ENCODE data around the gene FLVCR2.
A peak's percentile ranks its signal among the peaks of the same experiment; 100 is the strongest.

FLVCR2 gene, protein sequence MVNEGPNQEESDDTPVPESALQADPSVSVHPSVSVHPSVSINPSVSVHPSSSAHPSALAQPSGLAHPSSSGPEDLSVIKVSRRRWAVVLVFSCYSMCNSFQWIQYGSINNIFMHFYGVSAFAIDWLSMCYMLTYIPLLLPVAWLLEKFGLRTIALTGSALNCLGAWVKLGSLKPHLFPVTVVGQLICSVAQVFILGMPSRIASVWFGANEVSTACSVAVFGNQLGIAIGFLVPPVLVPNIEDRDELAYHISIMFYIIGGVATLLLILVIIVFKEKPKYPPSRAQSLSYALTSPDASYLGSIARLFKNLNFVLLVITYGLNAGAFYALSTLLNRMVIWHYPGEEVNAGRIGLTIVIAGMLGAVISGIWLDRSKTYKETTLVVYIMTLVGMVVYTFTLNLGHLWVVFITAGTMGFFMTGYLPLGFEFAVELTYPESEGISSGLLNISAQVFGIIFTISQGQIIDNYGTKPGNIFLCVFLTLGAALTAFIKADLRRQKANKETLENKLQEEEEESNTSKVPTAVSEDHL

DNA sequence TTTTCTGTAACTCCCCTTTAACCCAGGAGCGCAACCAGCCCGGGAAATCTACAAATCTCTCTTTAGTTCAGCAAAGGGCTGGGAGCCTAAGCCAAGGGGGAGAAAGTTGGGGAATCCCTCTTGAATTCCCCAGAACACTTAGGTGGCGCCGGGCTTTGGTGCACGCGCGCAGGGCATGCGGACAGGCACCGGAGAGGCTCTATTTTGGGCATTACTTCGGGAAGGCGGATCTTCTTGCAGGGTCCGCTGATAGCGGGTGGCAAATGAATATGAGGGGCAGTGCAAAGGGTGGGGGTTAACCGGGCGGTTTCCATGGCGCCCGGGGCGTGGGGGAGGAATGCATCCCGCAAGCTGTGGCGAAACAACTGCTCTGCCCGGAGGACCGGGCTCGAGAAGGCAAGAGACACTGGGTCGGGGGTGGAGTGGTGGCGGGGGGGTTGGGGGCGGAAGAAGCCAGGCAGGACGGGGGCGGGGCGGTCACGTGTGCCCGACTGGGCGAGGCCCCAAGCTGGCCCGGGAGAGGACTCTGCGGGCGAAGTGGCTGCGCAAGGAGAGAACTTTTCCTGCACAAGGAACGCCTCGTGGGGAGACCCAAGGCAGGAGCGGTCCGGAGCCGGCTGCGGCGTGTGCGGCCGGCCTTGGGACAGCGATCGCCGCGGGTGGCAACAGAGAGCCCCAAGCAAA, at the start of gene FLVCR2:
TSS of gene FLVCR2 (plus strand) at position 519 of the 684 bp plus-strand sequence. CDS start 353 bp downstream, outside the sequence.
- DNase-seq = peak; percentile 65
- in situ Hi-C loops (cut with HindIII; ENCODE audit: low pct_ligation_motif_present, low pct_unique_long_range_greater_than_20kb, low sequenced_read_pairs) = no loop called here

DNA sequence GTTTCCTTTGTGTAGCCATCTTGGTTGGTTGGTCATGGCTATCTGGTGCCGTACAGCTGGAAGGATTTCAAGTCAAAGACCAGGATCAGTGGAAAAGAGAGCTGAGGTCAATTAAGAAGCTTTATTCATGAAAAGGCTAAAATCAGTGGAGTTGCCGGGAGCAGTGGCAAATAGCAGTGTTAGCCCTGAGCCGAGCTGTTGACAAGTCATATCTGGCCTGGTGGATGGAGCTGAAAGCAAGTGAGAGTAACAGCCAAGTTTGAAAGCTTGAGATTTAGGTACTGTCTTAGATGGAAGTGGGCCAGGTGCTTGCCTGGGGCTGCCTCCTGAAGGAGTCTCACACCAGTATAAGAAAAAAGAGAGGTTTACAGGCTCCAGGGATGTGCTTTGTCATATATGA, 47.2 kb upstream of the FLVCR2 start:
- DNase-seq = no peak
- in situ Hi-C loops (cut with HindIII; ENCODE audit: low pct_ligation_motif_present, low pct_unique_long_range_greater_than_20kb, low sequenced_read_pairs) = no loop called here

DNA sequence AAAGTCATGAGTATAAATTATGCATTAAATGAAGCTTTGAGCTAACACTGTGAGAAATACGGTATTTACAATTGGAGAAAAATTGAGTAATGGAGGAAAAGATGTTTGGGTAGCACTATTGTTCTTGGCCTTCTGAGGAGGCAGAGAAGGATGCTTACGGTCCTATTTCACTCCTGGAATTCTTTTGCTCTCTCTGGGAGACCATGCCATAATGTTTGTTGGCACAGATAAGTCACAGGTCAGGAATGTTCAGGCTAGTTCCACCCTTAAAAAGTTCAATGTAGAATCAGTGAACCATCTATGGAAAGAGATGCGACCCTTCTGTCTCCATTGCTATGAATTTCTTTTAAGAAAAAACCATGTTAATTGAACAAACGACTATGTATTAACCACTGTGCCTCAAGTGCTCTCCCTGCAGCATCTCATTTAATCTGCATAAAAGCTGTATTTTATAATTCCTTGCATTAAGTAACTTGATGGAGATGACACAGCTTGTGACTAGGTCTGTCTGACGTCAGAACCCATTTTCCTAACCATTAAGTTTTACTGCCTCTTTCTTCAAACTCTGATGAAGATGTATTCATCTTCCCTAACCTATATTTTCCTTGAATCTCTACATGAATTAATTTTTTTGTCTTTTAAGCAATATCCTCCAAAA, 46.6 kb upstream of the FLVCR2 start:
- in situ Hi-C loops (cut with HindIII; ENCODE audit: low pct_ligation_motif_present, low pct_unique_long_range_greater_than_20kb, low sequenced_read_pairs) = no loop called here
- no peak for DNase-seq

DNA sequence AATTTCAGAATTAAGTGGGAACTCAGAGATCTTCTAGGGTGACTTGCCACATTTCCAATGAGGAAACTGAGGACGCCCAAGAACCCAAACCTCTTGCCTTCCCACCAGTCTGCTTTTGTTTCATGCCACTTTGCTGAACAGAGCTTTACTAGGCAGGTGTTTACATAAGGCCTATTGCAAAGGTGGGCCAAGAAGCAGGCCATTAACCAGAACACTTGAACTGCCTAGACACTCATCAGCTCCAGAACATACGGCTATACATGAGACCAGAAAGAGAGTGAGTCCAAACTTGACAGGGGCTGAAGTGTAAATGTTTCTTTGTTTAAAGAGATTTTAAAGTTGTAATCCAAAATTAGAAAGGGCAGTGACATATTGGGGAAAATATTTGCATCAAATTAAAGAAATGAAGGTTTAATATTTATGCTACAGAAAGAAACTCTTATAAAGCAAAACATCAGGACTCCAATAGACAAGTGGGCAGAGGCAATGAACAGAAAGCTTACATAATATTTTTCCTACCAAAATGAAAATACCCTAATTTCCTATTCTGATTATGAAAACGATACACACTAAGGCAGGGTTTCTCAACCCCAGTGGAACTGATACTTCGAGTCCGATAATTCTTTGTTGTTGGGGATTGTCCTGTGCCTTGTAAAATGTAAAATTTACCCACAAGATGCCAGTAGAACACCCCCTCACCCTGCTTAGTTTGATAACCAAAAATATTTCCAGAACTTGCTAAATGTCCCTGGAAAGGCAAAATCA, 44.4 kb upstream of the FLVCR2 start:
- in situ Hi-C loops (cut with HindIII; ENCODE audit: low pct_ligation_motif_present, low pct_unique_long_range_greater_than_20kb, low sequenced_read_pairs) = no loop called here

DNA sequence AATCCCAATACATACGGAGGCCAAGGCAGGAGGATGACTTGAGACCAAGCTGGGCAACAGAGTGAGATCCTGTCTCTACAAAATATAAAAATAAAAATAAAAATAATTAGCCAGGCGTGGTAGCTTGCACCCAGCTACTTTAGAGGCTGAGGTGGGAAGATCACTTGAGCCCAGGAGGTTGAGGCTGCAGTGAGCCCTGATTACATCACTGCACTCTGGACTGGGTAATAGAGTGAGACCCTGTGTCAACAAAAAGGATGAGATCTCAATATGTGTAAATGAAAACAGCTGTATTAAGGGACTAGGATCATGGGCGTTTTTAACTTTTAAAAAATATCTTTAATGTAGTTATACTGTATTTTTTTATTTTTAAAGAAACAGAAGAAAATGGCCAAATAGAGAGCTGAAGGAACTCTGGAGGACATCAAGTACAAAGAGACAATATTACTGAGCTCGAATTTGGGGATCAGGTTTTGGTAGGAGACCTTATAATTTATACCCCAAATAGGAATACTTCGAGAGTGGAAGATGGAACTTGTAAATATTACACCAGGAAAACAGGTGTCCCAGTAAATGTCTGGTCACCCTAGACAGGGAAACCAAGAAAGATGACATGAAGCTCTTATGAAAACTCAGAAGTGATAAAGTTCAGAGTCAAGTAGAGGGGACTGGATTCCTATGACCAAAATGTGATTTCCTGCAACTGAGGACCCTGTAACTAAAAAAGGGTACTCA, 43.1 kb upstream of the FLVCR2 start:
- DNase-seq = no peak
- in situ Hi-C loops (cut with HindIII; ENCODE audit: low pct_ligation_motif_present, low pct_unique_long_range_greater_than_20kb, low sequenced_read_pairs) = no loop called here

More for the DNA sequence above, 44.4 kb upstream of the FLVCR2 start:
- DNase-seq = no peak

DNA sequence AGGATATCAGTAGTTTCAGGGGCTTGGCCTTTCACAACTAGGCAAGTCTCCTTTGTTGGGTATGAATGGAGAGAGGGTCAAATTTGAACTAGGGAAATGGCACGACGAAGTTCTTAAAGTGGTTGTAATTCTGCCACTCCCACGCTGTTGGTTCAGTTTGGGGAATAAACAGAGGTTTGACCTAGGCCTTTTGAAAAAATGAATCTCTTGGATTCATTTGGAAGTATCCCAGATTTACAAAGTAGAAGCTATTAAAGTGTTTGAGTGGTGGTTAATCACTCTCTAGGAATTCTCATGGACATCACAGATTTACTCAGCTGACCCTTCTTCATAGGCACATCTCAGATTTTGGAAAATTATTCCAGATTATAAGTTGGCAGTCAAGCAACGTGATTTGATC, 41.3 kb upstream of the FLVCR2 start:
- in situ Hi-C loops (cut with HindIII; ENCODE audit: low pct_ligation_motif_present, low pct_unique_long_range_greater_than_20kb, low sequenced_read_pairs) = no loop called here
- DNase-seq = no peak

DNA sequence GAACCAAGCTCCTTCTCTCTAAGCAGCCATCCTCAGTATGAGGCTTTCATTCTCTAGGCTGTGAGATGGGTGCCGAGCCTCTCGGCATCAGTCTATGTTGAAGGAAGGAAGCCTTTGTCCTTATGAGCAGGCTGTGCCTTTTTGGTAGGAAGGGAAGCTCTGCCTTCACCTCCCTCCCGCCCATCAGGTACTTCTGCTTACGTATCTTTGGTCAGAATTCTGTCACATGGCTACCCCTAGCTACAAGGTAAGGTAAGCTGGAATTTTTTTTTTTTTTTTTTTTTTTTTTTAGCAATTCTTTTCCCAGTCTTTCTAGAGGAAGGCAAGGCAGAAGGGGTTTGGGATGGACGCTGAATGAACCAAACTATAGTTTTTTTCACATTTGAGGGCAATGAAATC, 39.3 kb upstream of the FLVCR2 start:
- in situ Hi-C loops (cut with HindIII; ENCODE audit: low pct_ligation_motif_present, low pct_unique_long_range_greater_than_20kb, low sequenced_read_pairs) = no loop called here
- DNase-seq = no peak

DNA sequence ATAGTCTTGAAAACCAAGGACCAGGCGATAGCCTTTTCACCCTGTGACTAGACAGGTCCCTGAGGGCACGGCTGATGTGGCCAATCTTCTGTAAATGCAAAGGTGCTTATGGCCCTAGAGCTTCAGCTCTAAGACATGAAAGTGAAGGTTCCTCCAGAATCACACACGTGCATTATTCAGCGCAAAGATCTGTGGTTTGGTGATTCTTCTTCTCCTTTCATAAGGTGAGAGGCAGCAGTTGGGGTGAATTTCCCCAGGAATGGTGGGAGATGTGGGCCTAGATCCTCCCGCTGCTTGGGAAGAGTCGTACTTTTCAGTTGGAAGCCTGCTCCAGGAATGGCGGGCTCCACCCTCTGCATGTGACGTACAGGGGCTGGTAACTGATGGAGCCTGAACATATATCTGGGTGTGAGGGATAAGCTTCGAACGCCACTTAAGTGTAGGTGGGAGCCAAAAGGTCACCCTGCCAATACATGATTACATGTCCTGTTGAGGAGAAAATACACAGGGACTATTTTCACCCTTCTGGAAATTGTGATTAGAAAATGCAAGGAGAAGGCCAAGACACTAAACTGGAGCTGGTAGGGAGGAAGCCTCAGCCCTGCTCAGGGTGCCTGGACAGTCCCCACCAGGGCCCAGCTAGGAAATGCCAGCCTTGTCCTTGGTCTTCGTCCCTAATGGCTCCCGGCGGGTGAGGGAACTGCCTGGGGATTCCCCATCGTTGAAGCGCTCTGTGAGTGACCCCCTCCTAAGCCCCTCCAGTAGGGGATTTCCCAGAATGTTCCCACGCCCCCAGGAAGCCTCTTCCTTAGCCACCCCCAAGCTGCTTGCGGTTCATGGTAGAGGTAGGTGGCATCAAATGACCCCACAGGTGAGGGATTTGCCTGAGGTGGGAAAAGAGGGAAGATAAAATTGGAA, 38.6 kb upstream of the FLVCR2 start:
- in situ Hi-C loops (cut with HindIII; ENCODE audit: low pct_ligation_motif_present, low pct_unique_long_range_greater_than_20kb, low sequenced_read_pairs) = no loop called here
- no peak for DNase-seq

DNA sequence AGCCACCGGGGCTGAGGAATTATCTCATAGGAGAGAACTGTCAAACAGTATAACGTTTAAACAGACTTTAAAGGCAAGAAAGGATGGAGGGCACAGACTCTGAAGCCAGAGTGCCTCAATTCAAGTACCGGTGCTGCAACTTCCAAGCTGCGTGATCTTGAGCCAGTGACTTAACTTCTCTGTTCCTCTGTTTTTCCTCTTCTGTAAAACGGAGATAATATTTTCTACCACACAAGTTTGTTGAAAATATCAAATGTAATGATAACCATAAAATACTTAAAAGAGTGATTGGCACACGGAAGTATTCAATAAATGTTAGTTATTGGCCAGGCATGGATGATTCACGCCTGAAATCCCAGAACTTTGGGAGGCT, 38.0 kb upstream of the FLVCR2 start:
- in situ Hi-C loops (cut with HindIII; ENCODE audit: low pct_ligation_motif_present, low pct_unique_long_range_greater_than_20kb, low sequenced_read_pairs) = no loop called here
- DNase-seq = no peak

DNA sequence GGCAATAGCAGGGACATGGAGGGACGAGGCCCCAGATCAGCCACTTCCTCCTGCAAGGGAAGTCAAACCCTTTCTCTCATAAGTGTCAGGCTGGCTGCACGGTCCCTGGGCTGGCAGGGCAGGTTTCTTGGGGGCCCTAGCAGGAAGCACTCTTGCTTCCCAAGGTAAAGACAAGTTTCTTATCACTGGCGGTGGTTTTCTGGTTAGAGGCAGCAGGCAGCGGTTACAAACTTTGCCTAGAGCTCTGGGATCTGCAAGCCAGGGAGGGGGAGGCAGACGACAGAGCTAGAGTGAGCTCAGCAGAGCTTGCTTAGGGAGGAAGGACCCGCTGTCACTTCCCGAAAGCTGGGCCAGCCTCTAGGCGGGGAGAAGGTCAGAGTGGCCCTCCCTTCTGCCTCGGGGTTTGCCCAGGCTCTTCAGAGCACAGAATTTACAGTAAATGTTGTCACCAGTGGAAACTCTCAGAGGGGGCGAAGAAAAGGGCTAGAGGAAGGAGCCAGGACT, 35.8 kb upstream of the FLVCR2 start:
- in situ Hi-C loops (cut with HindIII; ENCODE audit: low pct_ligation_motif_present, low pct_unique_long_range_greater_than_20kb, low sequenced_read_pairs) = no loop called here
- no peak for DNase-seq

DNA sequence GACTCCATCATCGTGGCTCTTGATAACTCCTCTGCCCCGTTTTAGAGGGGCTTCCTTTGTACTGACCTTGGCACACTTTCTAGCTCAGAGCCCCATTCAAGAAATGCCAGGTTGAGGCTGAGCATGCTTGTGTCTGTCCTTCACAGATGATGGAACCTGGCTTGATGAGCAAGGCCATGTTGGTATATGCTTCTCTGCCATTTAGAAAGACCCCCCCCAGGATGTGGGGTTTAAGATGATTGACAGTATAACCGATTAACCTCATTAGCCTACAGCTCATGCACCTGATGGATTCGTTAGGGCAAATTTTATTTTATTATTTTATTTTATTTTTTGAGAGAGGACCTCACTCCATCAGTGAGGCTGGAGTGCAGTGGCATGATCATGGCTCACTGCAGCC, 35.2 kb upstream of the FLVCR2 start:
- in situ Hi-C loops (cut with HindIII; ENCODE audit: low pct_ligation_motif_present, low pct_unique_long_range_greater_than_20kb, low sequenced_read_pairs) = no loop called here
- DNase-seq = no peak

DNA sequence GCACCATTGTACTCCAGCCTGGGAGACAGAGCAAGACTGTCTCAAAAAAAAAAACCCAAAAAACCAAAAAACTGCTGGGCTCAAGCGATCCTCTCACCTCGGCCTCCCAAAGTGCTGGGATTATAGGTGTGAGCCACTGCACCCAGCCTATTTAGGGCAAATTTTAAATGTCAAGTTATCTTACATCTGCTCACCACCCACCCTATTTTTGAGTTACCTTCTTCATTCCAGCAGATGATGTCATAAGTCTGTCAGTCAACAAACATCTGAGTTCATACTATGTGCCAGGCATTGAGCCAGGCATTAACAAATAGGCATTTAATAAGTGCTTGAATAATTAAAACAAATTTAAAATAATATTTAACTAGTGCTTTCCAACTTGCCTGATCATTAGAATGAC, 34.6 kb upstream of the FLVCR2 start:
- DNase-seq = no peak
- in situ Hi-C loops (cut with HindIII; ENCODE audit: low pct_ligation_motif_present, low pct_unique_long_range_greater_than_20kb, low sequenced_read_pairs) = no loop called here

DNA sequence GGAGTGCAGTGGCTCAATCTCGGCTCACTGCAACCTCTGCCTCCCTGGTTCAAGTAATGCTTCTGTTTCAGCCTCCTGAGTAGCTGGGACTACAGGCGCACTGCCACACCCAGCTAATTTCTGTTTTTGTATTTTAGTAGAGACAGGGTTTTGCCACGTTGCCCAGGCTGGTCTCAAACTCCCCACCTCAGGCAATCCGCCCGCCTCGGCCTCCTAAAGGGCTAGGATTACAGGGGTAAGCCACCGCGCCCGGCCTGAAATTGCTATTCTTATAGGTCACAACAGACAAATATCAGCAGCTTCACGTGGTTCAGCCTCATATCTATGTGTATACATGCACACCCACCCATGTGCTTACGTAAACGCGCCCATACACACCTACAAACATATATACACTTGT, 32.5 kb upstream of the FLVCR2 start:
- no peak for DNase-seq
- in situ Hi-C loops (cut with HindIII; ENCODE audit: low pct_ligation_motif_present, low pct_unique_long_range_greater_than_20kb, low sequenced_read_pairs) = no loop called here

DNA sequence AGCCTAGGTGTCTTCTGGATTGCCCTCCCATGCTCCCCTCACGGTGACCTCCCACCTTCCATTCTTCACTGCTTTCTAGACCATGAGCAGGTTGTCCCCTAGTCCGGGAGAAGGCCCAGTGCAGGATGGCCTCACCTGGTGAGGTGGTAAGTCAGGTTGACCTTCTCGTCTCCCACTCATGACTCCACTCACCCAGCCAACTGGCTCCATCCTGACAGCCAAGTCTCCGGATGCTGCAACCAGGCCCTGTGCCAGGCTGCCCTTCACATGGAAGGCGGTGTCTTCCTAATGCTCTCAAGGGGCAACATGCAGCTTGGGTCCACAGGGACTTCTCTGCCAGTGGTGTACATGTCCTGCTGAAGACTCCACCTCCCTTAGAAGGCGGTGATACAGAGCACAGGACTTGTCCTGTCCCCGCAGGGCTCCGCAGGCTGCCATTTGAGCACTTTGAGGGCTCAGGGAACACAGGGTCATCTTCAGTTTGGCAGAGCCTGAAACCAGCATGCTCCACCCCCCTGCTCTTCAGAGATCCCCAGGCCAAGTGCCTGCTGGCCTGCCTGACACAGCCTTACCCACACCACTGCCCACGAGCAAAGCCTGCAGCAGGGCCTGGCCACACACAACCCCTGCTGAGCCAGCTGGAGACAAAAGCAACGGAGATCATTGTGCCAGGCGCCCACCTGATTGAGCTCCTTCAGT, 30.7 kb upstream of the FLVCR2 start:
- DNase-seq = no peak
- in situ Hi-C loops (cut with HindIII; ENCODE audit: low pct_ligation_motif_present, low pct_unique_long_range_greater_than_20kb, low sequenced_read_pairs) = no loop called here

DNA sequence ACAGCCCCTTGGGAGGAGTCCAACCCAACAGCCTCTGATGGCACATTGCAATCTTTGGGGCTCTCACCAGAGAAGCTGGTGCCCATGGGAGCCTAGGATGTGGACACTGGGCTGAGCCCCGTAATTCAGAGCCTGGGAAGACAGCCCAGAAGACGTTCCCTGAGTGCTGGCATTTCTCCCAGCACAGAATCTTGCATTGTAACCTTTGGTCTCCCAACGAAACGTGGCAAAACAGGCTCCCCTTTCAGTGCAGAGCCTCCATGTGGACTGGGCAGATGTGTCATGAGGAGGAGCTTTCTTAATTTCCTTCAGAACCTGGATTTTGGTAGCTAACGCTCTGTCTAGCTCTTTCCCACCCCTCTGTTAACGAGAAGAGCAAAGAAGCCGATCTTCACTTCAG, 29.9 kb upstream of the FLVCR2 start:
- in situ Hi-C loops (cut with HindIII; ENCODE audit: low pct_ligation_motif_present, low pct_unique_long_range_greater_than_20kb, low sequenced_read_pairs) = no loop called here
- no peak for DNase-seq

DNA sequence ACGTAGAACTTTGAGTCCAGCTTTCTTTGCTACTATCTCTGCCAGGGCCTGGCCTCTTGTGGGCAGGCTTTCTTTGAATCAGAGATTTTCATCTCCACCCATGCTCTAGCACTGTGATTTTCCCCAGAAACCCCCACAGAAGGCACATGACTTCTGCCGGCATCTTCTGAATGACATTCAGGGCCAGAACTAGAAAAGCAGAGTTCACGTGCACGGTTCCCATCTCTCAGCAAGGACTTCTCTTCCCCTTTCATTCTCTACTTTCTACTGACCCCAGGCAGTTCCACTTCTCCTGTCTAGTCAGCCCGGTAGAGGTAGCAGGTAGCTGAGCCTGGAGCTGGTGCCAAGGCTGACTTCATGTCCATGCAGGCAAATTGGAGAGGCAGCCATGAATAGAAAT, 29.3 kb upstream of the FLVCR2 start:
- in situ Hi-C loops (cut with HindIII; ENCODE audit: low pct_ligation_motif_present, low pct_unique_long_range_greater_than_20kb, low sequenced_read_pairs) = no loop called here
- no peak for DNase-seq

All from ACHN (cell line).